ENCODE data around the gene CRYBB2.

CRYBB2 gene

GRCh38 chr22:25219211-25219689 is at the start of gene CRYBB2:
Gene CRYBB2, plus strand, starts transcription at chr22:25219639. Its CDS starts 1,791 bp downstream, at chr22:25221430.
- H3K4me3 ChIP-seq (ENCODE audit: low read depth, low read length) = no peak within 1 kb of the TSS
- TF ChIP-seq CTCF (conservative IDR thresholded peaks at IDR 0.05; ENCODE audit: low read depth, low read length) = no peak
- no peak for DNase-seq (ENCODE audit: low read depth)

GRCh38 chr22:25170426-25170980 is 48.9 kb upstream of the CRYBB2 start:
- no peak for DNase-seq (ENCODE audit: low read depth)

GRCh38 chr22:25172153-25172552 is 47.3 kb upstream of the CRYBB2 start:
- DNase-seq (ENCODE audit: low read depth) = peak; percentile 8
- TF ChIP-seq CTCF (conservative IDR thresholded peaks at IDR 0.05; ENCODE audit: low read depth, low read length) = peak; percentile 41
- no peak overlapping the region for H3K4me3 ChIP-seq (ENCODE audit: low read depth, low read length)

More at GRCh38 chr22:25170426-25170980, 48.9 kb upstream of the CRYBB2 start:
- no peak overlapping the region for H3K4me3 ChIP-seq (ENCODE audit: low read depth, low read length)
- TF ChIP-seq CTCF (conservative IDR thresholded peaks at IDR 0.05; ENCODE audit: low read depth, low read length) = no peak

- H3K4me3 ChIP-seq (ENCODE audit: low read depth, low read length) = no peak overlapping the region
- DNase-seq (ENCODE audit: low read depth) = no peak
- no peak for TF ChIP-seq CTCF (conservative IDR thresholded peaks at IDR 0.05; ENCODE audit: low read depth, low read length)
Measured at GRCh38 chr22:25174156-25174887, 45.1 kb upstream of the CRYBB2 start.

- TF ChIP-seq CTCF (conservative IDR thresholded peaks at IDR 0.05; ENCODE audit: low read depth, low read length) = no peak
- no peak for DNase-seq (ENCODE audit: low read depth)
- no peak overlapping the region for H3K4me3 ChIP-seq (ENCODE audit: low read depth, low read length)
Measured at GRCh38 chr22:25174888-25175411, 44.5 kb upstream of the CRYBB2 start.

- no peak overlapping the region for H3K4me3 ChIP-seq (ENCODE audit: low read depth, low read length)
- no peak for DNase-seq (ENCODE audit: low read depth)
- TF ChIP-seq CTCF (conservative IDR thresholded peaks at IDR 0.05; ENCODE audit: low read depth, low read length) = no peak
Measured at GRCh38 chr22:25176175-25176574, 43.3 kb upstream of the CRYBB2 start.

All from choroid plexus epithelial cell (primary cell).